ENCODE measurements around the gene CKAP2L.

DNA sequence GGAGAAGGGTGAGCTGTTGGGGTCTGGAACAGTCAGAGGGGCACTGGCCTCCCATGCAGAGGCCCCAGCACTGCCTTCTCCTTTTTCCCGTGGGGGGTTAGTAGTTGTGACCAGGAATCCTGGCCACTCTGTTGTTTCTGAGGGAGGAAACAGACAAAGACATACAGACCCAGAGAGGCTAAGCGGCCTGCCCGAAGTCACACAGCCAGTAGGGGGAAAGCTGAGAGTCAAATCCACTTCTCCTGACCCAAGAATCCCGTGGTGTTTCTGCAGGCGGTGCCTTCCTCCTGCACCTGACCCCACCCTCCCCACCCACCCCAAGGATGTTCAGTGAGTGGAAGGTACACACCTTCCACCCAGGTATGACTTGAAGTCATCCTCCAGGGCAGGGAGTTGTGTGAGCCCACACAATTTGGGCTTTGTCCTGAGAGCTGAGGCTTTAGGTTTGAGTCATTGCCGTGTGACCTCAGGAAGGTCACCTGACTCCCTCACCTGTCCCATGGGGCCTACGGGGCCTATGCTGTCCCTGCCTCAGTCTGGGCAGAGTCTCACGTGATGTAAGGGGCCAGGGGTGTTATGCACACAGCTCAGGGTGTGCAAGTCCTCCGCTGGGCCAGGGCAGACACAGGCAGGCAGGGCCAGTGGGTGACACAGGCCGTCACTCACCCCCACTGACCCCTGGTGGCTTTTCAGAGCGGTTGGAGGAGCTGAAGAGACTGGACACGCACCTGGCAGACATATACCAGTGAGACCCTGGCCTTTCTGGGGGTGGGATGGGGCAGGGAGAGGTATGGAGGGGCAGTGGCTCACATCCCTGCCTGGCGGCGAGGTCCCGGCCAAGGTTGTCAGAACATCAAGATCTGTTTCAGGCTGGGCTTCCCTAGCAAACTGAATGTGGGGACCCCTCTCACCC is 38.6 kb downstream of the CKAP2L start:
- TF ChIP-seq, protein P1, sequence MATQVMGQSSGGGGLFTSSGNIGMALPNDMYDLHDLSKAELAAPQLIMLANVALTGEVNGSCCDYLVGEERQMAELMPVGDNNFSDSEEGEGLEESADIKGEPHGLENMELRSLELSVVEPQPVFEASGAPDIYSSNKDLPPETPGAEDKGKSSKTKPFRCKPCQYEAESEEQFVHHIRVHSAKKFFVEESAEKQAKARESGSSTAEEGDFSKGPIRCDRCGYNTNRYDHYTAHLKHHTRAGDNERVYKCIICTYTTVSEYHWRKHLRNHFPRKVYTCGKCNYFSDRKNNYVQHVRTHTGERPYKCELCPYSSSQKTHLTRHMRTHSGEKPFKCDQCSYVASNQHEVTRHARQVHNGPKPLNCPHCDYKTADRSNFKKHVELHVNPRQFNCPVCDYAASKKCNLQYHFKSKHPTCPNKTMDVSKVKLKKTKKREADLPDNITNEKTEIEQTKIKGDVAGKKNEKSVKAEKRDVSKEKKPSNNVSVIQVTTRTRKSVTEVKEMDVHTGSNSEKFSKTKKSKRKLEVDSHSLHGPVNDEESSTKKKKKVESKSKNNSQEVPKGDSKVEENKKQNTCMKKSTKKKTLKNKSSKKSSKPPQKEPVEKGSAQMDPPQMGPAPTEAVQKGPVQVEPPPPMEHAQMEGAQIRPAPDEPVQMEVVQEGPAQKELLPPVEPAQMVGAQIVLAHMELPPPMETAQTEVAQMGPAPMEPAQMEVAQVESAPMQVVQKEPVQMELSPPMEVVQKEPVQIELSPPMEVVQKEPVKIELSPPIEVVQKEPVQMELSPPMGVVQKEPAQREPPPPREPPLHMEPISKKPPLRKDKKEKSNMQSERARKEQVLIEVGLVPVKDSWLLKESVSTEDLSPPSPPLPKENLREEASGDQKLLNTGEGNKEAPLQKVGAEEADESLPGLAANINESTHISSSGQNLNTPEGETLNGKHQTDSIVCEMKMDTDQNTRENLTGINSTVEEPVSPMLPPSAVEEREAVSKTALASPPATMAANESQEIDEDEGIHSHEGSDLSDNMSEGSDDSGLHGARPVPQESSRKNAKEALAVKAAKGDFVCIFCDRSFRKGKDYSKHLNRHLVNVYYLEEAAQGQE (IDR thresholded peaks at IDR 0.05; ENCODE audit: borderline replicate concordance) = no peak
- TF ChIP-seq TAF1 (IDR thresholded peaks at IDR 0.05; ENCODE audit: low read depth) = no peak
